HCT116 (cell line): ENCODE data around the gene POLR2J. TPM values are rescaled to one million over a fixed set of nuclear protein-coding genes. Genes with fewer than 3 reads are reported as not detected.
A peak's percentile ranks its signal among the peaks of the same experiment; 100 is the strongest.
"Not testable (repeated sequence)": the region's sequence is repeated elsewhere in the genome, so short reads cannot be mapped to it uniquely, and the experiment has no call there.

Source experiments
- ATAC-seq: fragments of 200-7000 bp; cut with Tn5 transposase; 2 replicates; pipeline ENCODE4 v1.9.1; 2020; ENCODE audit warnings: mild to moderate bottlenecking, moderate library complexity
- BruUV-seq: library from RNA; stranded (reverse); fragments of 400-500 nt; replicated peaks from 2 replicates; lab custom pipeline; 2021; lab: Mats Ljungman, UMichigan
- CTCF ChIA-PET: fragments of 300-600 bp; sonication (Branson Sonifier 250); formaldehyde crosslinking; loops from one replicate; lab custom pipeline; 2021; ENCODE audit warnings: antibody characterized with exemption; lab: Charles Lee
- POLR2A ChIA-PET: fragments of 300-600, 350-600 bp; sonication (Branson Sonifier 250); formaldehyde crosslinking; loops from one replicate; lab custom pipeline; 2021; ENCODE audit warnings: antibody characterized with exemption; lab: Charles Lee
- RAD21 ChIA-PET, 2 experiments: fragments of 300-600 bp; sonication (Branson Sonifier 250); formaldehyde crosslinking; loops; one replicate each; lab custom pipeline; 2023; ENCODE audit warnings: low total read pairs in 2 of 2; ENCODE audit not compliant: uncharacterized antibody in 2 of 2, unreplicated experiment in 2 of 2, low non-redundant PET in 1 of 2; lab: Charles Lee
- DNase-seq: peaks from one replicate; pipeline ENCODE4 v3.0.0-alpha.2; 2010; ENCODE audit warnings: low read depth, low spot score
- H2AFZ ChIP-seq: fragments of 200-600 bp; shearing (Covaris generic), sonication (generic); 2 replicates; pipeline ENCODE4 v1.6.1; 2017; ENCODE audit warnings: low read depth, mixed run types, mixed read lengths, antibody characterized with exemption, low read length; ENCODE audit not compliant: poor library complexity, severe bottlenecking
- H3K27ac ChIP-seq: 2 replicates; pipeline ENCODE4 v1.5.1; 2012; ENCODE audit warnings: low read depth, low read length
- H3K27me3 ChIP-seq: fragments of 200-600 bp; sonication (generic); 2 replicates; pipeline ENCODE4 v1.6.1; 2016; ENCODE audit warnings: mixed run types, low read length, mixed read lengths; ENCODE audit not compliant: insufficient read depth
- H3K36me3 ChIP-seq, 2 experiments: fragments of 200-500 bp in 1 of 2; fragments of 200-600 bp in 1 of 2; sonication (Bioruptor generic) in 1 of 2; sonication (generic) in 1 of 2; 2 replicates each; pipeline versions ENCODE4 v1.5.1 to v1.6.1; 2014 to 2016; ENCODE audit warnings: low read length in 2 of 2, inconsistent platforms in 1 of 2, mixed read lengths in 1 of 2, mixed run types in 1 of 2; ENCODE audit not compliant: insufficient read depth in 2 of 2, control insufficient read depth in 1 of 2
- H3K4me1 ChIP-seq, 2 experiments: fragments of 200-600 bp in 1 of 2; sonication (generic) in 1 of 2; 2 replicates each; pipeline versions ENCODE4 v1.5.1 to v1.6.1; 2012 to 2017; ENCODE audit warnings: low read length in 2 of 2, inconsistent platforms in 1 of 2, mild to moderate bottlenecking in 1 of 2, mixed read lengths in 1 of 2, mixed run types in 1 of 2, moderate library complexity in 1 of 2; ENCODE audit not compliant: insufficient read depth in 2 of 2, control insufficient read depth in 1 of 2
- H3K4me2 ChIP-seq: fragments of 200-600 bp; sonication (generic); 2 replicates; pipeline ENCODE4 v1.6.1; 2017; ENCODE audit warnings: mixed run types, low read length, mixed read lengths
- H3K4me3 ChIP-seq, 2 experiments: fragments of 200-600 bp in 1 of 2; sonication (generic) in 1 of 2; replicated peaks in 1 of 2; 2 replicates each; pipeline ENCODE4 v1.5.1; 2011 to 2016; ENCODE audit warnings: low read length in 2 of 2, control low read depth in 1 of 2, low read depth in 1 of 2, mild to moderate bottlenecking in 1 of 2, mixed read lengths in 1 of 2, mixed run types in 1 of 2
- H3K79me2 ChIP-seq: fragments of 200-600 bp; sonication (generic); 2 replicates; pipeline ENCODE4 v1.6.1; 2017; ENCODE audit warnings: mild to moderate bottlenecking, mixed run types, low read length, moderate library complexity, mixed read lengths; ENCODE audit not compliant: insufficient read depth
- H3K9ac ChIP-seq: fragments of 200-600 bp; sonication (generic); 2 replicates; pipeline ENCODE4 v1.6.1; 2016; ENCODE audit warnings: low read length, mixed read lengths
- H3K9me2 ChIP-seq: fragments of 200-600 bp; sonication (generic), shearing (Covaris generic); 2 replicates; pipeline ENCODE4 v1.6.1; 2017; ENCODE audit warnings: mixed run types, mild to moderate bottlenecking, moderate library complexity; ENCODE audit not compliant: insufficient read depth
- H3K9me3 ChIP-seq, 2 experiments: fragments of 200-500 bp in 1 of 2; fragments of 200-600 bp in 1 of 2; sonication (Bioruptor generic) in 1 of 2; sonication (generic) in 1 of 2; 2 replicates each; pipeline ENCODE4 v1.6.1; 2014 to 2017; ENCODE audit warnings: low read length in 2 of 2, mixed read lengths in 2 of 2, inconsistent platforms in 1 of 2, low read depth in 1 of 2, mild to moderate bottlenecking in 1 of 2, mixed run types in 1 of 2, moderate library complexity in 1 of 2; ENCODE audit not compliant: control insufficient read depth in 1 of 2, insufficient read depth in 1 of 2
- H4K20me1 ChIP-seq: fragments of 200-600 bp; sonication (generic), shearing (Covaris generic); 2 replicates; pipeline ENCODE4 v1.6.1; 2017; ENCODE audit warnings: mixed run types, mild to moderate bottlenecking, moderate library complexity; ENCODE audit not compliant: insufficient read depth
- intact Hi-C: fragments of 100-400 bp; cut with micrococcal nuclease; formaldehyde crosslinking; loops from 2 replicates; pipeline ENCODE4 v1.10.0; 2022
- total RNA-seq: library from RNA; stranded (reverse); gene quantifications from one replicate; pipeline ENCODE4 v1.2.1, GENCODE V29; 2021; ENCODE audit not compliant: unreplicated experiment

POLR2J gene
- total RNA-seq, 1 experiment from 2014 or later, result 54.9 TPM

GRCh38 chr7:102494026-102494425 lies 15.3 kb upstream of the POLR2J start:
- ATAC-seq, intact Hi-C loops, H2AFZ ChIP-seq, H3K36me3 ChIP-seq, RAD21 ChIA-PET, H3K27me3 ChIP-seq, H3K4me2 ChIP-seq, H3K4me1 ChIP-seq, H3K27ac ChIP-seq, H4K20me1 ChIP-seq, H3K79me2 ChIP-seq, H3K9me2 ChIP-seq, H3K9ac ChIP-seq, H3K4me3 ChIP-seq, H3K9me3 ChIP-seq, BruUV-seq, CTCF ChIA-PET, POLR2A ChIA-PET, DNase-seq: not testable (repeated sequence)

DNA sequence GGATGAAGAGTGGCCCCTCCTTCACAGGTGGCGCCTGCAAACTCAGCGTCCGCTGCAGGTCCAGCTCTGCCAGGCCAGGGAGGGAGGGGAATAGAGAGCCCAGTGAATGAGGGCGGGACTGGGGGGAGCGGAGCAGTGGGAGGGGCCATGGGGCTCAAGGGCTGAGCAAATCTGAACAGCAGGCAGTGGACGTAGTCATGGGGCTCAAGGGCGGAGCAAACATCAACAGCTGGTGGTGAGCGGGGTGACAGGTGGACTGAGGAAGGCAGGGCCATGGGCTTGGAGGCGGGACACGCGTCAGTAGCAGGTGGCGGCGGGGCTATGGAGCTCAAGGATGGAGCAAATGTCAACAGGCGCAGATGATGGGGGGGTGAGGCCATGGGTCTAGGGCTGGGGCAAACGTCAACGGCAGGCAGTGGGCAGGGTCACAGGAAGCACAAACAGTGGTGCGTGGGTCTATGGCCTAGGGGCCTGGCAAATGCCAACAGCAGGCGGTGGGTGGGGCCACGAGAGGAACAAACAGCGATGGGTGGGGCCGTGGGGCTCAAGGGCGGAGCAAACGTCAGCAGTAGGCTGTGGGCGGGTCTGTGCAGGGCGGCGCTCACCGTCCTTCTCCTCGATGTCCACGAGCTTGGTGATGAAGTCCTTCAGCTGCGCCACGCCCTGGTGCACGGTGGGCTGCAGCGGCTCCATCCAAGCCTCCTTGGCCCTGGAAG lies 14.7 kb upstream of the POLR2J start:
- peak; percentile 61 for ATAC-seq

DNA sequence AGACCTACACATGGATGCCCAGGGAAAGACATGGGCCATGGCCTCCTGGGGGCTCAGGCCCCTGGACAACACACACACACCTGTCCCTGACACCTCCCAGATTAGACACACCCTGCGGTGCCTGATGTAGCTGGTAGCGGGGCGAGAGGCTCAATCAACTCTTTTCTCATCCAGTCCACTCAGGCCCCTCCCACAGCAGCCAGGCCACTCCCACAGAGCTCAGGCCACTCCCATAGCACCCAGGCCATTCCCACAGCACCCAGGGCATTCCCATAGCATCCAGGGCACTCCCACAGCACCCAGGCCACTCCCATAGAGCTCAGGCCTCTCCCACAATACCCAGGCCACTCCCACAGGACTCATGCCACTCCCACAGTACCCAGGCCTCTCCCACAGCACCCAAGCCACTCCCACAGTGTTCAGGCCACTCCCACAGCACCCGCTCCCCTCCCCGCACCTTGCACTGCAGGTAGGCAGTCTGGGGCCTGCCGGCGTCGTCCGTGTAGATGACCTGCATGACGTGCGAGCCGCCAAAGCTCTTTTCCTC lies 11.9 kb upstream of the POLR2J start:
- CTCF ChIA-PET, result not testable (repeated sequence)

More for the DNA sequence above, 14.7 kb upstream of the POLR2J start:
- intact Hi-C loops, H3K27me3 ChIP-seq, H3K9me3 ChIP-seq, H3K79me2 ChIP-seq, CTCF ChIA-PET, H3K4me2 ChIP-seq, RAD21 ChIA-PET, H2AFZ ChIP-seq, H3K9me2 ChIP-seq, POLR2A ChIA-PET, DNase-seq, H3K27ac ChIP-seq, H3K4me3 ChIP-seq, H4K20me1 ChIP-seq, H3K36me3 ChIP-seq, H3K4me1 ChIP-seq, BruUV-seq, H3K9ac ChIP-seq: not testable (repeated sequence)

DNA sequence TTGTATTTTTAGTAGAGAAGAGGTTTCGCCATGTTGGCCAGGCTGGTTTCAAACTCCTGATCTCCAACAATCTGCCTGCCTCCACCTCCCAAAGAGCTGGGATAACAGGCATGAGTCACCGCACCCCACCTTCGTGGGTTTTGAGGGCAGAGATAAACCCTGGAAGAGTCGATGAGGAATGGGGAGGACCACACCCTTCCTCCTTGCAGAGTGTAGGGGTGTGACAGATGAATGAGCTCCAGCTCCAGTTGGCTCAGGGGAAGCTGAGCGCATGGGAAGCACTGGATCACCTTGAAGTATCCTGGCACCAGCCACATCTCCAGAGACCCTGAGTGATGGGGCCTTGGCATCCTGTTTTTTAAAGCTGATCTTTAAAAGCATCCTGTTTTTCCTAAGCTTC lies 5.6 kb upstream of the POLR2J start:
- POLR2A ChIA-PET, H3K4me1 ChIP-seq, H3K79me2 ChIP-seq, H3K27ac ChIP-seq, BruUV-seq, intact Hi-C loops, H3K27me3 ChIP-seq, DNase-seq, H2AFZ ChIP-seq, H3K4me3 ChIP-seq, H3K9ac ChIP-seq, H3K9me3 ChIP-seq, H3K36me3 ChIP-seq, RAD21 ChIA-PET, H4K20me1 ChIP-seq, CTCF ChIA-PET, H3K4me2 ChIP-seq, H3K9me2 ChIP-seq: not testable (repeated sequence)
- peak; percentile 70 for ATAC-seq

More for the DNA sequence above, 11.9 kb upstream of the POLR2J start:
- RAD21 ChIA-PET, H3K4me3 ChIP-seq, H3K4me2 ChIP-seq, intact Hi-C loops, BruUV-seq, H3K27ac ChIP-seq, H3K27me3 ChIP-seq, H3K79me2 ChIP-seq, H4K20me1 ChIP-seq, DNase-seq, POLR2A ChIA-PET, H3K9ac ChIP-seq, H3K4me1 ChIP-seq, H2AFZ ChIP-seq, H3K9me3 ChIP-seq, H3K9me2 ChIP-seq, H3K36me3 ChIP-seq: not testable (repeated sequence)
- ATAC-seq, result peak; percentile 95
